WTC11 (cell line): ENCODE measurements around the gene MANEA. TPM values are rescaled to one million over a fixed set of nuclear protein-coding genes. Genes with fewer than 3 reads are reported as not detected.

ENCODE experiments used
- ATAC-seq: fragments of 200-7000 bp; cut with Tn5 transposase; 2 replicates; pipeline ENCODE4 v1.10.0; 2021; ENCODE audit warnings: mild to moderate bottlenecking, moderate library complexity
- CTCF ChIA-PET: fragments of 300-600 bp; sonication (Branson Sonifier 250); formaldehyde crosslinking; loops from one replicate; lab custom pipeline; 2021; ENCODE audit warnings: antibody characterized with exemption; lab: Charles Lee
- POLR2A ChIA-PET: fragments of 350-600 bp; sonication (Branson Sonifier 250); formaldehyde crosslinking; loops from one replicate; lab custom pipeline; 2021; ENCODE audit warnings: antibody characterized with exemption; lab: Charles Lee
- DNase-seq: peaks from one replicate; pipeline ENCODE4 v3.0.0; 2021; ENCODE audit warnings: low spot score
- H3K27ac Mint-ChIP-seq: 2 replicates; pipeline ENCODE4 v1.8.0; 2021; ENCODE audit warnings: mixed read lengths
- H3K27me3 Mint-ChIP-seq: 2 replicates; pipeline ENCODE4 v1.8.0; 2021; ENCODE audit warnings: low read depth, mild to moderate bottlenecking, moderate library complexity, mixed read lengths
- H3K36me3 Mint-ChIP-seq: 2 replicates; pipeline ENCODE4 v1.8.0; 2021; ENCODE audit warnings: mixed read lengths
- H3K4me1 Mint-ChIP-seq: 2 replicates; pipeline ENCODE4 v1.8.0; 2022; ENCODE audit warnings: mixed read lengths
- H3K4me3 Mint-ChIP-seq: 2 replicates; pipeline ENCODE4 v1.8.0; 2021; ENCODE audit warnings: mild to moderate bottlenecking, moderate library complexity, mixed read lengths
- H3K9me3 Mint-ChIP-seq: 2 replicates; pipeline ENCODE4 v1.8.0; 2021; ENCODE audit warnings: mixed read lengths
- AR ChIP-seq: fragments of 250-450 bp; sonication (Bioruptor Pico); IDR thresholded peaks from 2 replicates; pipeline ENCODE4 v1.9.0; 2021; ENCODE audit warnings: mild to moderate bottlenecking
- ARID4B ChIP-seq: sonication (generic); formaldehyde crosslinking; IDR thresholded peaks from 2 replicates; pipeline ENCODE4 v1.8.0; 2023; ENCODE audit warnings: missing genetic modification reagents, mild to moderate bottlenecking, borderline replicate concordance
- ATF1 ChIP-seq: sonication (generic); formaldehyde crosslinking; IDR thresholded peaks from 2 replicates; pipeline ENCODE4 v1.8.1; 2023; ENCODE audit warnings: mild to moderate bottlenecking, moderate library complexity, missing genetic modification reagents
- E2F1 ChIP-seq: sonication (generic); formaldehyde crosslinking; IDR thresholded peaks from 2 replicates; pipeline ENCODE4 v1.8.0; 2022; ENCODE audit warnings: mild to moderate bottlenecking, missing genetic modification reagents
- ETV6 ChIP-seq: sonication (generic); formaldehyde crosslinking; IDR thresholded peaks from 2 replicates; pipeline ENCODE4 v1.8.1; 2022; ENCODE audit warnings: mild to moderate bottlenecking, missing genetic modification reagents
- FOXJ3 ChIP-seq: sonication (generic); formaldehyde crosslinking; IDR thresholded peaks from 2 replicates; pipeline ENCODE4 v1.9.0; 2021; ENCODE audit warnings: missing genetic modification reagents, mild to moderate bottlenecking, borderline replicate concordance
- GRHL2 ChIP-seq: fragments of 250-450 bp; sonication (Bioruptor Pico); IDR thresholded peaks from 2 replicates; pipeline ENCODE4 v1.8.0; 2022; ENCODE audit warnings: mild to moderate bottlenecking, moderate library complexity; ENCODE audit not compliant: insufficient replicate concordance, severe bottlenecking
- JAZF1 ChIP-seq: fragments of 250-450 bp; sonication (Bioruptor Pico); IDR thresholded peaks from 2 replicates; pipeline ENCODE4 v1.9.0; 2021; ENCODE audit warnings: moderate library complexity, mild to moderate bottlenecking, inconsistent platforms
- MLX ChIP-seq: sonication (generic); formaldehyde crosslinking; IDR thresholded peaks from 2 replicates; pipeline ENCODE4 v1.8.1; 2023; ENCODE audit warnings: mild to moderate bottlenecking, missing genetic modification reagents, moderate library complexity
- MYBL2 ChIP-seq: sonication (generic); formaldehyde crosslinking; IDR thresholded peaks from 2 replicates; pipeline ENCODE4 v1.8.1; 2023; ENCODE audit warnings: mild to moderate bottlenecking, moderate library complexity, missing genetic modification reagents
- NFE2L1 ChIP-seq: sonication (generic); formaldehyde crosslinking; IDR thresholded peaks from 2 replicates; pipeline ENCODE4 v1.8.1; 2023; ENCODE audit warnings: missing genetic modification reagents
- NFYB ChIP-seq: sonication (generic); formaldehyde crosslinking; conservative IDR thresholded peaks from 2 replicates; pipeline ENCODE4 v1.8.0; 2022; ENCODE audit warnings: low read depth, missing genetic modification reagents
- PRRX2 ChIP-seq: fragments of 250-450 bp; sonication (Bioruptor Pico); IDR thresholded peaks from 2 replicates; pipeline ENCODE4 v1.8.0; 2021; ENCODE audit warnings: mild to moderate bottlenecking
- RELA ChIP-seq: sonication (generic); formaldehyde crosslinking; IDR thresholded peaks from 2 replicates; pipeline ENCODE4 v1.8.1; 2022; ENCODE audit warnings: missing genetic modification reagents, mild to moderate bottlenecking, borderline replicate concordance
- SMAD3 ChIP-seq: sonication (generic); formaldehyde crosslinking; IDR thresholded peaks from 2 replicates; pipeline ENCODE4 v1.8.0; 2022; ENCODE audit warnings: missing genetic modification reagents, mild to moderate bottlenecking, borderline replicate concordance
- SMAD4 ChIP-seq: sonication (generic); formaldehyde crosslinking; IDR thresholded peaks from 2 replicates; pipeline ENCODE4 v1.8.0; 2022; ENCODE audit warnings: mild to moderate bottlenecking, missing genetic modification reagents
- SOX15 ChIP-seq: fragments of 250-450 bp; sonication (Bioruptor Pico); IDR thresholded peaks from 2 replicates; pipeline ENCODE4 v1.9.0; 2021; ENCODE audit warnings: mild to moderate bottlenecking
- TEAD1 ChIP-seq: sonication (generic); formaldehyde crosslinking; IDR thresholded peaks from 2 replicates; pipeline ENCODE4 v1.8.0; 2022; ENCODE audit warnings: mild to moderate bottlenecking, missing genetic modification reagents
- TEAD4 ChIP-seq: sonication (generic); formaldehyde crosslinking; IDR thresholded peaks from 2 replicates; pipeline ENCODE4 v1.8.0; 2022; ENCODE audit warnings: mild to moderate bottlenecking, missing genetic modification reagents
- ZBTB43 ChIP-seq: sonication (generic); formaldehyde crosslinking; IDR thresholded peaks from 2 replicates; pipeline ENCODE4 v1.8.1; 2023; ENCODE audit warnings: mild to moderate bottlenecking, missing genetic modification reagents
- ZNF121 ChIP-seq: sonication (generic); formaldehyde crosslinking; IDR thresholded peaks from 2 replicates; pipeline ENCODE4 v1.8.0; 2023; ENCODE audit warnings: missing genetic modification reagents
- ZNF138 ChIP-seq: sonication (generic); formaldehyde crosslinking; conservative IDR thresholded peaks from 2 replicates; pipeline ENCODE4 v1.8.1; 2022; ENCODE audit warnings: mild to moderate bottlenecking, moderate library complexity, missing genetic modification reagents
- ZNF219 ChIP-seq: sonication (generic); formaldehyde crosslinking; IDR thresholded peaks from 2 replicates; pipeline ENCODE4 v1.8.0; 2023; ENCODE audit warnings: missing genetic modification reagents, mild to moderate bottlenecking, borderline replicate concordance
- ZNF232 ChIP-seq: sonication (generic); formaldehyde crosslinking; IDR thresholded peaks from 2 replicates; pipeline ENCODE4 v1.8.0; 2022; ENCODE audit warnings: mild to moderate bottlenecking, missing genetic modification reagents
- ZNF263 ChIP-seq: sonication (generic); formaldehyde crosslinking; IDR thresholded peaks from 2 replicates; pipeline ENCODE4 v1.8.1; 2022; ENCODE audit warnings: low read depth, mild to moderate bottlenecking, moderate library complexity, missing genetic modification reagents
- ZNF317 ChIP-seq: sonication (generic); formaldehyde crosslinking; IDR thresholded peaks from 2 replicates; pipeline ENCODE4 v1.8.1; 2023; ENCODE audit warnings: low read depth, mild to moderate bottlenecking, moderate library complexity, missing genetic modification reagents, borderline replicate concordance
- ZSCAN18 ChIP-seq: fragments of 250-450 bp; sonication (Bioruptor Pico); IDR thresholded peaks from 2 replicates; pipeline ENCODE4 v2.1.2; 2022; ENCODE audit warnings: mild to moderate bottlenecking, moderate library complexity
- total RNA-seq: library from RNA; stranded (reverse); gene quantifications from 3 replicates; pipeline ENCODE4 v1.2.3, GENCODE V29; 2021

The MANEA gene
- total RNA-seq, 1 experiment from 2014 or later: 6.1 TPM

- no peak for ATAC-seq
- Mint-ChIP-seq H3K36me3 (no peaks in the 10 kb centered on the region), H3K9me3 (no peaks in the 10 kb centered on the region), H3K27me3 (no peaks in the 10 kb centered on the region), H3K27ac (no peak overlapping the region), H3K4me3 (no peak overlapping the region), H3K4me1 (peaks cover 17% of the 10 kb centered on the region)
- POLR2A ChIA-PET: no interaction called here
- TF ChIP-seq ZNF263 (CRISPR knock-in tag) (no peak), ZNF121 (no peak), ZNF138 (CRISPR knock-in tag) (no peak), ETV6 (CRISPR knock-in tag) (no peak), ZNF219 (CRISPR knock-in tag) (no peak), ARID4B (CRISPR knock-in tag) (no peak), ZBTB43 (CRISPR knock-in tag) (no peak), AR (no peak), GRHL2 (no peak), TEAD4 (CRISPR knock-in tag) (no peak), ZNF317 (CRISPR knock-in tag) (no peak), ZNF232 (CRISPR knock-in tag) (no peak)
- TF ChIP-seq, all 79 proteins: peak for 0
- DNase-seq: no peak
- CTCF ChIA-PET: no interaction called here
These were observed 31.6 kb upstream of the MANEA start for GRCh38 chr6:95545686-95546085.

- Mint-ChIP-seq H3K4me3 (no peak overlapping the region), H3K36me3 (no peaks in the 10 kb centered on the region), H3K27ac (no peak overlapping the region), H3K4me1 (peaks cover 17% of the 10 kb centered on the region), H3K27me3 (no peaks in the 10 kb centered on the region), H3K9me3 (no peaks in the 10 kb centered on the region)
- ATAC-seq (no peak), DNase-seq (no peak)
- ChIA-PET POLR2A (no interaction called here), CTCF (no interaction called here)
- TF ChIP-seq E2F1: no peak
- TF ChIP-seq ZNF138 (CRISPR knock-in tag): no peak
- no peak for TF ChIP-seq MLX (CRISPR knock-in tag)
- TF ChIP-seq JAZF1 (CRISPR knock-in tag): no peak
- no peak for TF ChIP-seq NFYB (CRISPR knock-in tag)
- no peak for TF ChIP-seq MYBL2
- TF ChIP-seq FOXJ3 (CRISPR knock-in tag): no peak
- no peak for TF ChIP-seq ATF1
- TF ChIP-seq RELA: no peak
- TF ChIP-seq ZSCAN18 (CRISPR knock-in tag): no peak
- TF ChIP-seq PRRX2: no peak
- TF ChIP-seq SMAD4 (CRISPR knock-in tag): no peak
- no peak for TF ChIP-seq SMAD3
- no peak for TF ChIP-seq TEAD1 (CRISPR knock-in tag)
- no peak for TF ChIP-seq SOX15 (CRISPR knock-in tag)
- no peak for TF ChIP-seq NFE2L1 (CRISPR knock-in tag)
These were observed 31.2 kb upstream of the MANEA start for GRCh38 chr6:95546148-95546547.
